ENCODE results near the gene KCNE1. TPM values are rescaled to one million over a fixed set of nuclear protein-coding genes. Genes with fewer than 3 reads are reported as not detected.
"Not testable (repeated sequence)": the region's sequence is repeated elsewhere in the genome, so short reads cannot be mapped to it uniquely, and the experiment has no call there.

KCNE1 gene
- total RNA-seq, 1 donor from 2014 or later: 0.51 TPM

DNA sequence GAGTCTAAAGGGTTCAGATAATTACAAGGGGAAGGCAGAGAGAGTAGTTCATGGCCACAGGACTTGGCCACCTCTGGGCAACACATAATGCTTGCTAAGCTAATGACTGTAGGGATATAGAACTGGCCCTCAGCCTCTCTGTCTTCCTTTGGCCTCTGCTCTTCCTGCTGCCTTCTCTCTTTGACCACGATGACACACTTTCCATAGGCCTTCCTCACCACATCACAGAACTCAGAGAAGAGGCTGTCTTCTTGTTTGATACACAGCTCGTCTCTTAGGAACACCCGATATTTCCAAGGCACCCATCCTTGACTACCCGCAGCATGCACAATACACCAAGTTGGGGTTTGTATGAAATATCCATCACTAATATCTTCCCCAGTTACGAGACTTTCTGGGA is 111.5 kb downstream of the KCNE1 start:
- H3K27ac Mint-ChIP-seq; H3K27me3 Mint-ChIP-seq; H3K4me1 Mint-ChIP-seq (ENCODE audit: unreplicated experiment); DNase-seq (ENCODE audit: extremely low spot score, unreplicated experiment); H3K9me3 Mint-ChIP-seq; H3K4me3 Mint-ChIP-seq; H3K36me3 Mint-ChIP-seq: not testable (repeated sequence)

Other genes with a start within 250 kb of the KCNE1 start
- 1.8 and 9.4 TPM in 2 replicates for gene KCNE2, start 148.2 kb downstream of the KCNE1 start, total RNA-seq (ENCODE audit: low replicate concordance)
- 11.0 and 14.1 TPM in 2 replicates for gene SMIM11, start 136.7 kb downstream of the KCNE1 start, total RNA-seq (ENCODE audit: low replicate concordance)
- not detected in 2 replicates for gene SMIM34, start 88.3 kb downstream of the KCNE1 start, total RNA-seq (ENCODE audit: low replicate concordance)
- 13.4 and 16.5 TPM in 2 replicates for gene RCAN1, start 102.9 kb upstream of the KCNE1 start, total RNA-seq (ENCODE audit: low replicate concordance)
- 6.2 and 17.6 TPM in 2 replicates for gene CLIC6, start 156.8 kb upstream of the KCNE1 start, total RNA-seq (ENCODE audit: low replicate concordance)